Ovary (tissue), 3 donors: ENCODE data around the gene SVIL.

Experiments used
- EP300 ChIP-seq: sonication (generic); formaldehyde crosslinking; IDR thresholded peaks from one replicate; pipeline ENCODE4 v1.6.1; 2017; ENCODE audit warnings: antibody characterized with exemption
- POLR2A ChIP-seq: fragments of 450-650 bp; IDR thresholded peaks from one replicate; pipeline ENCODE4 v1.6.1; 2017; ENCODE audit warnings: antibody characterized with exemption, mild to moderate bottlenecking, moderate library complexity
- TF ChIP-seq, protein P1 (sequence below), 3 donors: fragments of 450-650 bp in 2 of 3; fragments of 200-600 bp in 1 of 3; IDR thresholded peaks; one replicate each; pipeline versions ENCODE4 v1.5.1 to v1.8.0; 2016 to 2022; ENCODE audit warnings: antibody characterized with exemption in 3 of 3, mild to moderate bottlenecking in 1 of 3
- donor health status: DM: no; HTN: no; CAD: no.

GRCh38 chr10:29435809-29436501 is 198.8 kb downstream of the SVIL start:
- TF ChIP-seq, protein P1, sequence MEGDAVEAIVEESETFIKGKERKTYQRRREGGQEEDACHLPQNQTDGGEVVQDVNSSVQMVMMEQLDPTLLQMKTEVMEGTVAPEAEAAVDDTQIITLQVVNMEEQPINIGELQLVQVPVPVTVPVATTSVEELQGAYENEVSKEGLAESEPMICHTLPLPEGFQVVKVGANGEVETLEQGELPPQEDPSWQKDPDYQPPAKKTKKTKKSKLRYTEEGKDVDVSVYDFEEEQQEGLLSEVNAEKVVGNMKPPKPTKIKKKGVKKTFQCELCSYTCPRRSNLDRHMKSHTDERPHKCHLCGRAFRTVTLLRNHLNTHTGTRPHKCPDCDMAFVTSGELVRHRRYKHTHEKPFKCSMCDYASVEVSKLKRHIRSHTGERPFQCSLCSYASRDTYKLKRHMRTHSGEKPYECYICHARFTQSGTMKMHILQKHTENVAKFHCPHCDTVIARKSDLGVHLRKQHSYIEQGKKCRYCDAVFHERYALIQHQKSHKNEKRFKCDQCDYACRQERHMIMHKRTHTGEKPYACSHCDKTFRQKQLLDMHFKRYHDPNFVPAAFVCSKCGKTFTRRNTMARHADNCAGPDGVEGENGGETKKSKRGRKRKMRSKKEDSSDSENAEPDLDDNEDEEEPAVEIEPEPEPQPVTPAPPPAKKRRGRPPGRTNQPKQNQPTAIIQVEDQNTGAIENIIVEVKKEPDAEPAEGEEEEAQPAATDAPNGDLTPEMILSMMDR (IDR thresholded peaks at IDR 0.05) = no peak
- no peak for TF ChIP-seq EP300
- TF ChIP-seq POLR2A = no peak
